Activated CD8-positive, alpha-beta T cell treated with anti-CD3 and anti-CD28 coated beads for 36 hours (primary cell): ENCODE data around the gene TUT1. TPM values are rescaled to one million over a fixed set of nuclear protein-coding genes. Genes with fewer than 3 reads are reported as not detected.

Source experiments
- ATAC-seq: fragments of 200-7000 bp; cut with Tn5 transposase; one replicate; pipeline ENCODE4 v1.10.0; 2021; ENCODE audit warnings: mild to moderate bottlenecking, moderate library complexity
- CTCF ChIA-PET: fragments of 350-600 bp; sonication (Branson Sonifier 250); formaldehyde crosslinking; loops from one replicate; lab custom pipeline; 2021; ENCODE audit warnings: antibody characterized with exemption; lab: Charles Lee
- POLR2A ChIA-PET: fragments of 350-600 bp; sonication (Branson Sonifier 250); formaldehyde crosslinking; loops from one replicate; lab custom pipeline; 2021; ENCODE audit warnings: antibody characterized with exemption; lab: Charles Lee
- DNase-seq: peaks from one replicate; pipeline ENCODE4 v3.0.0-alpha.2; 2020
- H3K27ac Mint-ChIP-seq: one replicate; pipeline ENCODE4 v1.8.0; 2021; ENCODE audit warnings: mild to moderate bottlenecking, mixed read lengths
- H3K27me3 Mint-ChIP-seq: one replicate; pipeline ENCODE4 v1.8.0; 2021; ENCODE audit warnings: mixed read lengths
- H3K36me3 Mint-ChIP-seq: one replicate; pipeline ENCODE4 v1.8.0; 2021; ENCODE audit warnings: low read depth, mixed read lengths
- H3K4me1 Mint-ChIP-seq: one replicate; pipeline ENCODE4 v1.8.0; 2021; ENCODE audit warnings: low read depth, mixed read lengths
- H3K4me3 Mint-ChIP-seq: one replicate; pipeline ENCODE4 v1.8.0; 2021; ENCODE audit warnings: mild to moderate bottlenecking, moderate library complexity, mixed read lengths
- H3K9me3 Mint-ChIP-seq: one replicate; pipeline ENCODE4 v1.8.0; 2021; ENCODE audit warnings: mixed read lengths
- CTCF ChIP-seq: fragments of 200-600 bp; IDR thresholded peaks from one replicate; pipeline ENCODE4 v1.8.0; 2022; ENCODE audit warnings: antibody characterized with exemption, mild to moderate bottlenecking
- intact Hi-C: fragments of 100-400 bp; cut with micrococcal nuclease; formaldehyde crosslinking; loops from one replicate; pipeline ENCODE4 v1.10.0; 2022
- total RNA-seq, 2 experiments: library from RNA; stranded (reverse); gene quantifications; one replicate each; pipeline ENCODE4 v1.2.3, GENCODE V29; 2021

Gene TUT1
- total RNA-seq, 2 experiments from 2014 or later = 34.4 to 38.0 TPM

- Mint-ChIP-seq H3K9me3 (no peaks in the 10 kb centered on the region), H3K4me1 (peaks cover 43% of the 10 kb centered on the region), H3K36me3 (peaks cover 73% of the 10 kb centered on the region), H3K4me3 (peak within 1 kb of the TSS; percentile 86), H3K27me3 (no peaks in the 10 kb centered on the region), H3K27ac (peak within 1 kb of the TSS; percentile 95)
- CTCF ChIA-PET = interaction anchor here (0.6 to 2.7 kb wide), 11 partner anchors 10 to 206 kb away, joined by 3 to 24 read pairs (median 4); partner anchors contain the start of genes C11orf98, CSKMT, EML3 and INTS5
- TF ChIP-seq CTCF = no peak
- POLR2A ChIA-PET = interaction anchor here (0.9 to 3.9 kb wide), 15 partner anchors 10 to 253 kb away, joined by 3 to 59 read pairs (median 6); partner anchors contain the start of genes B3GAT3, C11orf98, CSKMT and EEF1G
- DNase-seq = peak; percentile 99
- intact Hi-C loops = no loop called here
- ATAC-seq = peak; percentile 89
Observed at GRCh38 chr11:62601372-62602140, 10.2 kb upstream of the TUT1 start, which contains the start of gene MTA2. Gene MTA2 (minus strand): TSS chr11:62601865. CDS start chr11:62601450, 415 bp downstream.

- no peak for TF ChIP-seq CTCF
- intact Hi-C loops = no loop called here
- DNase-seq = peak; percentile 43
- peak overlapping the region; percentile 95 for H3K27ac Mint-ChIP-seq
- peaks cover 40% of the 10 kb centered on the region for H3K4me1 Mint-ChIP-seq
- peak overlapping the region; percentile 86 for H3K4me3 Mint-ChIP-seq
- ChIA-PET POLR2A (interaction anchor here (0.6 to 3.9 kb wide), 19 partner anchors 9 to 254 kb away, joined by 3 to 59 read pairs (median 6); partner anchors contain the start of genes B3GAT3, C11orf98, CSKMT and EEF1G), CTCF (interaction anchor here (0.9 to 2.7 kb wide), 8 partner anchors 9 to 206 kb away, joined by 3 to 24 read pairs (median 4); partner anchors contain the start of genes C11orf98, CSKMT, EML3 and ROM1)
- peaks cover 74% of the 10 kb centered on the region for H3K36me3 Mint-ChIP-seq
- H3K9me3 Mint-ChIP-seq = no peaks in the 10 kb centered on the region
- no peak for ATAC-seq
- H3K27me3 Mint-ChIP-seq = no peaks in the 10 kb centered on the region
Observed at GRCh38 chr11:62601122-62601371, 9.7 kb upstream of the TUT1 start.

GRCh38 chr11:62600367-62601121, 9.2 kb upstream of the TUT1 start:
- peaks cover 71% of the 10 kb centered on the region for H3K36me3 Mint-ChIP-seq
- no peak for TF ChIP-seq CTCF
- ATAC-seq (no peak), DNase-seq (peak; percentile 45)
- intact Hi-C loops = no loop called here
- peak overlapping the region; percentile 86 for H3K4me3 Mint-ChIP-seq
- POLR2A ChIA-PET = interaction anchor here (0.6 to 3.9 kb wide), 23 partner anchors 9 to 254 kb away, joined by 3 to 59 read pairs (median 6); partner anchors contain the start of genes B3GAT3, C11orf98, CSKMT and EEF1G
- CTCF ChIA-PET = interaction anchor here (1.2 to 2.7 kb wide), 5 partner anchors 9 to 176 kb away, joined by 3 to 24 read pairs (median 5); partner anchors contain the start of genes C11orf98, EML3, ROM1 and TUT1
- H3K27me3 Mint-ChIP-seq = no peaks in the 10 kb centered on the region
- no peaks in the 10 kb centered on the region for H3K9me3 Mint-ChIP-seq
- peaks cover 38% of the 10 kb centered on the region for H3K4me1 Mint-ChIP-seq
- H3K27ac Mint-ChIP-seq = peak overlapping the region; percentile 95

- ChIA-PET CTCF (interaction anchor here (0.9 to 2.7 kb wide), 6 partner anchors 8 to 175 kb away, joined by 3 to 24 read pairs (median 4); partner anchors contain the start of genes C11orf98, EML3, ROM1 and TUT1), POLR2A (interaction anchor here (0.6 to 3.9 kb wide), 28 partner anchors 8 to 255 kb away, joined by 3 to 59 read pairs (median 6); partner anchors contain the start of genes B3GAT3, C11orf98, CSKMT and EEF1G)
- Mint-ChIP-seq H3K27me3 (no peaks in the 10 kb centered on the region), H3K4me1 (peaks cover 44% of the 10 kb centered on the region), H3K4me3 (peak overlapping the region; percentile 86), H3K27ac (peak overlapping the region; percentile 95), H3K9me3 (no peaks in the 10 kb centered on the region), H3K36me3 (peaks cover 73% of the 10 kb centered on the region)
- peak; percentile 51 for DNase-seq
- no peak for ATAC-seq
- intact Hi-C loops = loop anchor here (10.0 kb wide), 1 partner anchor 245 kb away; no protein-coding TSS in a partner anchor
- TF ChIP-seq CTCF = no peak
Observed at GRCh38 chr11:62599901-62600300, 8.6 kb upstream of the TUT1 start.
